ENCODE measurements around the gene DAAM1.

Gene DAAM1

DNA sequence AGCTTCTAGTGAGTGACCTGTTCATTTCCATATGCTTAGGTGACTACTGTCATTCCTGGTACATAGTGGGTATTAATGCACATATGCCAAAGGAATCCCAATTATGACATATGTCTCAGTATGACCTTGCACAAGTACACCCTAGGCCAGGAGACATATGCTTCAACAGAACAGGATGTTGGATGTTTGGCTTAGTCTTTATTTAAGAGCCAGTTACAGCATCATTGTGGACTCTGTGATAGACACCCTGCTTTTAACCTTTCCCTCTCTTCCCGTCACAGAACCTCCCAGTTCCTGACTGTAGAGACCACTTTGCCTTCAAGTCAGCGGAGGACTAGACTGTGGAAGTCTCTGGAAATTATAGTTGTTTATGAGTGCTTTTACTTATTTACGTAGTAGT, 72.9 kb downstream of the DAAM1 start:
- DNase-seq, result no peak

GRCh38 chr14:59262717-59263454, 74.4 kb downstream of the DAAM1 start:
- DNase-seq, result no peak

DNA sequence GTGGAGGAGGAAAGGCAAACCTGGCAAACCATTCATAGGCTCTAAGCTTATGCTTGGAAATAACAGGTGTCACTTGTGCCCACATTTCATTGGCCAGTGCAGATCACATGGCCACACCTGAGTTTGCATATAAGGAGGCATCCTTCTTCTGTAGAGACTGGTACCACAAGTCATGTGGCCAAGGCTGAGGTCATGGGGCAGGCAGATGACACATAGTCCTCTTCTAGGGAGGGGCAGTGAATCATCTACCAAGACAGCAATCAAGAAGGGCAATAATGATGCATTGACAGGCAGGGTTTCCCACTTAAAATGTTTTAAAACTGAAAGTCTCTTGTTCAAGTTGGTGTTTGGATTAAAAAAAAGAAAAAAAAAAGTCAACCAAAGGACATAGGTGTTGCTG, 77.3 kb downstream of the DAAM1 start:
- DNase-seq, result peak in 3 of 4 experiments; percentile 20 to 45 (median 34)

- no peak for DNase-seq
Measured at GRCh38 chr14:59267046-59267445, 78.6 kb downstream of the DAAM1 start.

DNA sequence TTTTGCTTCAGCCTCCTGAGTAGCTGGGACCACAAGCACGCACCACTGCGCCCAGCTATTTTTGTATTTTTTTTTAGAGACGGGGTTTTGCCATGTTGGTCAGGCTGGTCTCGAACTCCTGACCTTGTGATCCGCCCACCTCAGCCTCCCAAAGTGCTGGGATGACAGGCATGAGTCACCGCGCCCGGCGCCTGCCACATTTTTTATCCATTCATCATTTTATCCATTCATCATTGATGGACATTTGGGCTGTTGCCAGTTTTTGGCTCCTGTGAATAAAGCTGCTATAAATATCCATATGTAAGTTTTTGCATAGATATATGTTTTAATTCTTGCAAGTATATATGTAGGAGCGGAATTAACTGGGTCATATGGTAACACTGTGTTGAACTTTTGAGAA, 79.5 kb downstream of the DAAM1 start:
- DNase-seq, result no peak

GRCh38 chr14:59268858-59269257, 80.4 kb downstream of the DAAM1 start:
- DNase-seq, result no peak

DNA sequence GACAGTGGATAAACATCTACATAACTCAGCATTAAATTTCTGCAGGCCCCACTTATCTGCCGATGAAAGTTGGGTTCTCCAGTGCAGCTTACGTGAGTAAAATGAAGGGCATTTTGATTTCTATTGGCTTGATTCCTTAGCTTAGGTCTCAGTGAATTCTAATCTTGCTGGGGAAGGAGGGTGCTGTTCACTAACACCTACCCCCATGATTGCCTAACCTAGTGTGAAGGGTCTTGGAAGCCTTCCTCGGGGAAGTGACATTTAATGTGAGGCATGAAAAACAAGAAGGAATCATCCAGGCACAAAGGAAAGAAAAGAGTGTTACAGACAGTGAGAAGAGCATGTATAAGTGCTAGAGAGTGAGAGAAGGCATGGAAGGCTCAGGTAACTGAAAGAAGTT, 81.0 kb downstream of the DAAM1 start:
- DNase-seq, result no peak

DNA sequence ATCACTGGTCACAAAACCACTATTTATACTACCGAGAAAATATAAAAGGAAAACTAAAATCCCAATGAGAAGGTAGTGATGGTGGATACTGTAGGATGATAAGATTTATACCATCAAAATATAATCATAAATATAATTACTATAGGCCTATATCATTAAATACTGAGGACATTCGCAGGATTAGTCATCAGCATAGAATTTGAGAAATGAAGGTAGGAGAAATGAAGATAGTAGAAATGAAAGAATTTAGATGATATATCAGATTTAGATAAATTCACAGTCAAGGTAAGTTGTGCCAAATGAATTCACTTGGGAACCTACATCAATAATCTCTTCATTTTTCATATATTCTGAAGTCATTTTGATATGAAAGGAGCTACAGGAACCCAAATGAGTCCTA, 82.8 kb downstream of the DAAM1 start:
- no peak for DNase-seq

DNA sequence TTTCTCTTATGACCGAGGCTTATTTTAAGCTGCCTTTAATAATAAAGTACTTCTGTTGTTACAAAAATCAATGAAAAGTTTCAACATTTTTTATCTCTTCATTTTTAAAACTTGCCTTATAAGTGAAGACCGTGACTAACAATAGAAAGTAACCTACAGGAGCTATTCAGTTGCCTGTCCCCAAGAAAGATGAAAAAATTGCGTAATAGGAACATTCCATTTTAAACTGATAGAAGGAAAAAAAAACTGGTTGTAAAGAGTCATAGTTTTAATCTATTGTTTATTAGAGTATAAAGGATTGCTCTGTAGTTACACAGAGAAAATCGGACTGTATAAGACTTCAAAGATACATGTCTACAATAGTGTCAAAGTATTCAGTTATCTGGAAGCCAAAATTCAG, 83.3 kb downstream of the DAAM1 start:
- DNase-seq, result no peak

DNA sequence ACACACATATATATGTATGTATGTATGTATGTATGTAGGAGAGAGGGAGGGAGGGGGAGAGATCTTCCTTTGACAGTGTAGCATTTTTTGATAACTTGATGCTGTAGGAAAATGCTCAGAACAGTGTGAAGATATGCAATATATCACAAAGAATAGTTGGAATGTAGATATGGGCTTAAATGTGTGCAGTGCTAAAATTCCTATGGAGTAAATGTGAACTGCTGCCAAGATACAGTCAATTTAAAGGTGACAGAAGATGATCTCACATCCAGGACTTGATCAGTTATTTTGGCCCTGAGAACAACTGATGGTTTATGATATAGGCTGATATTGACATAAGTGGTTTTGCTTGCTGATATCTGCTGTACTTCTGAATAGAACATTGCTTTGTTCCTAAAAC, 84.2 kb downstream of the DAAM1 start:
- DNase-seq, result no peak

DNA sequence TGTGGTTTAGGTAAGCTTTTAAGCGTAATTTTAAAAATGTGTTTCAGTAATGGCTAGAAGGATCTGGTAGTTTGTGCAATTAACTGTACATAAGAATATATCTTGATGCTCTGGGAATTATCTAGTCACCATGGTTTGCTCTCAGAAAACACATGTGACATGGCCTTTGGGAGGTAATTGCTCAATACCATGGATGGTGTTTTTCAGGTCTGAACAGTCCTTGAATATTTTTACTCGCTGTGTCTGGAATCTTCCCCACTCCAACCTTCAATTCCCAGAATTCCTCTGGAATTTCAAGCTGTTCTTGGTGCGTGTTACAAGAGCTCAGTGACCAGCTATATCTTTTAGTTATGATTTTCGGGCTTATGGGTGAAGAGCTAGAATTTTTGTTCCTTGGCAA, 85.3 kb downstream of the DAAM1 start:
- no peak for DNase-seq

DNA sequence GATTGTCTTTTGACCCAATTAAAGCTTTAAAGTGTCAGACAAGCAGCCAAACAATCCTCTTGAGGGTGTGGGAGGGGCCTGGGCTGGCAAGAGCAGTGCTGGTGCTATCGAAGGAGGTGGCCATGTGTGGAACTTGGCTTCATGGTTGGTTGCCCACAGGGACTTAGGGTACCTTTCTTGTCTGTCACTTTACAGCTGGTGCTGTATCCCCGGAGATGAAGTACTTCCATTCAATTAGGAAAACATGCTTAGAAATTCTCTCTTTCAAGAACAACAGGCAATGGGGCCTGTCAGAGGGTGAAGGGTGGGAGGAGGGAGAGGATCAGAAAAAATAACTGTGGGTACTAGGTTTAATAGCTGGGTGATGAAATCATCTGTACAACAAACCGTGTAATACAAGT, 86.5 kb downstream of the DAAM1 start:
- no peak for DNase-seq

GRCh38 chr14:59275668-59276067, 87.2 kb downstream of the DAAM1 start:
- peak; percentile 13 to 91 (median 68) for DNase-seq

DNA sequence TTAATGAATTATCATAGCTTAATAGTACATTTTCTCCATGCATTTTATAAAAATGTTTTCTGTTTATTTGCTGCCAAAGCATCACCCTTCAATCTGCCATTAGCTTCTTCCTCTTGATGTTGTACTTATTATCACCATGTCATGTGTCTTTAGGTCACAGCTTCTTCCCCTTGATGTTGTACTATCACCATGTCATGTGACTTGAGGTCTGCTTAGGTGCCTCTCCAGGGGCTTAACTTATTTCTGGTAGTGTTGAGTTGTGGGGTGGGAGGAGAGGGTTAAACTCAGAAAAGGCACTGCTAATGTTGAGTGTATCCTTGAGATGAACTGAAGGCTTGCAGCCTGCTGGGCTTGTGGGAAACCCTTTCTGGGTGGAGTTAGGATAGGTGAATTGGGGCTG, 87.8 kb downstream of the DAAM1 start:
- peak in 1 of 4 experiments; percentile 18 for DNase-seq

DNA sequence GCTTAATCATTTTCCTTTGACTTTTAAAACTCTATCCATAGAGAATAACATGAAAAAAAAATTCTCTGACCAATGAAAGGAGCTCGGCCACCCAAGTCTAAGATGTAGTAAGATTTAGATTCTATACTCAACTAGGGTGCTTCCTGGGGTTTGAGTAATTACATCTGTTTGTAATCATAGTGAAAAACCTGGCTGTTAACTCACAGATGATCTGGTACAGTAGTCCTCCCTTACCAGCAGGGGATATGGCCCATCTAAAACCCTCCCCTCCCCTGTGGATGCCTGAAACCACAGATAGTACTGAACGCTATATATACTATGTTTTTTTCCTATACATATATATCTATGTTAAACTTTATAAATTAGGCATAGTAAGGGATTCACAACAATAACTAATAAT, 89.2 kb downstream of the DAAM1 start:
- no peak for DNase-seq

DNA sequence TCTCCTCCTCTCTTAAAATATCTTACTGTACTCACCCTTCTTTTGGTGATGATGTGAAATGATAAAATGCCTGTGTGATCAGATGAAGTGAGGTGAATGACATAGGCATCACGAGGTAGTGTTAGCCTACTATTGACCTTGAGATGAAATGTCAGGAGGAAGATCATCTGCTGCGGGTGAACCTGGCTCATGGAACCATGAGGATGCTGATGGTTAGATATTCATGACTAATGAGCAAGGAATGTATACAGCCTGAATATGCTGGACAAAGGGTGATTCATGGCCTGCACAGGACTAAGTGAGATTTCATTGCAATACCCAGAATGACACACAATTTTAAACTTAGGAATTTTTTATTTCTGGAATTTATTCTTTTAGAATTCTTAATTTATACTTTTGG, 89.6 kb downstream of the DAAM1 start:
- DNase-seq, result peak in 2 of 4 experiments; percentile 10 to 26

GRCh38 chr14:59280961-59281360, 92.5 kb downstream of the DAAM1 start:
- DNase-seq, result no peak

- DNase-seq, result no peak
Measured at GRCh38 chr14:59281609-59282377, 93.3 kb downstream of the DAAM1 start.

DNA sequence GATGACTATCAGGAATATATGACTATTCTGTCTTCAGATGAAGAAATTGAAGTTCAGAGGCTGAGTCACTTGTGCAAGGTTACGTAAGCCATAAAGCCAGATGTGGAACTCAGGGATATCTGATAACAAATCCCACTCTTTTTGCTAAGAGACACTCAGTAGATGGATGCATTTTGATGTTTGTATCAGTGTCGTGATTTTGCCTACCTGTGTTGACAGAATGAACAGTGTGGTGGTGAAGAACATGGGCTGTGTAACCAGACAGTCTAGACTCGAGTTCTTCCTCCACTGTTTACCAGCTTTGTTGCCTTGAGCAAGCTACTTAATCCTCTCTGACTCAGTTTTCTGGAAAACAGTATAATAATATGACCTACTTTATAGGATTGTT, 93.9 kb downstream of the DAAM1 start:
- DNase-seq, result peak in 3 of 4 experiments; percentile 29 to 42 (median 42)

DNA sequence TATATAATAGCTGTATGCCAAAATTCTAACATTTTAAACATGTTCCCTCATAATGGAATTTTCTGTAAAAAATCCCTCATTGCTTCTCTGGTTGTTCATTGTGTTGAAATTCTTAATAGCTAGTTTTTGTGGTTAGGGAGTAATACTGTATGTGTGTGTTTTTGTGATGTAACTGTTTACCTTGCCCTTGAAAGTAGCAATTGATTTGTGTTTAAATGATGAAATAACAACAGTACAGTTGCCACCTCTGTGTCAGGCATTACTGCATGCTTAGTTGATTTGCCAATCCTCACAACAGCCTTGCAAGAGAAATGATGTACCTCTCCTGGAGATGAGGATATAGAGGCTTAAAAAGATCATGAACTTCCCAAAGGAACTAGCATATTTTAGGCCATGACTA, 94.9 kb downstream of the DAAM1 start:
- no peak for DNase-seq

GRCh38 chr14:59284059-59284458, 95.6 kb downstream of the DAAM1 start:
- DNase-seq, result peak in 1 of 4 experiments; percentile 14

DNA sequence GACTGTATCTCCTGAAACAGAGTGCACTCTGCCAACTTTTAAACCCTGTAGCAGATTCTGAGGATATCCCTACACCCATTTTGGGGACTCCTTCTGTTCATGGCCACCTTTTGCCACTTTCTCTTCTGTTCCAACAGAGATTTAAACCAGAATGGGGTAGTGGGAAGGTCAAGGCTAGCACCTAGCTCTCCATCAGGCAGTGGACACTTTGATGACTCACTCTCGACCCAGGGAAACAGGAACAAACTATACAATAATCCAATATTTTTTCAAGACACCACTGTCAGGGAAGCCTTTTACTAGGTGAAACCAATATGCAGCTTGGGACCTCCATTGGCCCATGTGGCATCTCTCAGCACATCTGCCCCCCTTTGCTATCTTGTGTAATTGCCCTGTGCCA, 103.6 kb downstream of the DAAM1 start:
- no peak for DNase-seq

DNA sequence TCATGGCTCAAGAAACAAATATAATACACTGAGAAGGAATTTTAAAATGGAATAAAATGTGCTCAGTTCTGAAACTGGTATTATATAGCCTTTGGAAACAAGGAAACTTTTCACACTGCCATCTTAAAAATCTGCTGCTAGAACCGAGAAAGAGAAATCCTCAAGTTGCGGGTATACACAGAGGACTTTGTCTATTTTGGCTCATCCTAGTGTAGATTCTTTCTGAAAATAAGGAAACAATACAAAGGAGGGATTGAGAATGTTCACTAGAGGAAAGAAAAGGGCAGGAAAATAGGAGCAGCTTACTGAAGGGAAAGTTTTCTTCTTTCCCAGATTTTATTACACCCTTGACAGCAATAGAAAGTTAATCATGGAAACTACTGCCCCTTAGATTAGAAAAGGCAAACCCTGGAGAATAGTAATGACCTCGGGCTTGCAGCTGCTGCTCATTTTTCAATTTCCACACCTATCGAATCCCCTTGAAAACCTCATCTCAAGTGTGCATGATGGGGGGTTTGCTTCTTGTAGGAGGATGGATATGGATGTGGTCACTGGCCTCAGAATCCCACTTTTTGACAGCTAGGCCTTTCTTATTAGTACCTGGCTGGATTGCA, 104.6 kb downstream of the DAAM1 start:
- DNase-seq, result no peak

Measured in suppressor macrophage (primary cell).